HEK293 (cell line): ENCODE data around the gene PPCDC.

Experiments
- CTCF ChIA-PET: fragments of 350-600 bp; formaldehyde crosslinking; extraction: SDS; loops from one replicate; lab custom pipeline; 2021; ENCODE audit warnings: antibody characterized with exemption; lab: Yijun Ruan, JAX
- POLR2A ChIA-PET: fragments of 300-600 bp; formaldehyde crosslinking; extraction: SDS; loops from one replicate; lab custom pipeline; 2020; ENCODE audit warnings: antibody characterized with exemption, inconsistent platforms; lab: Yijun Ruan, JAX
- H3K27ac ChIP-seq: fragments of 200-500 bp; sonication (Bioruptor generic); 2 replicates; pipeline ENCODE4 v1.5.1; 2014; ENCODE audit warnings: low read depth, low read length, control low read depth, inconsistent platforms; ENCODE audit errors: extremely low read depth
- H3K36me3 ChIP-seq, 2 experiments: fragments of 200-500 bp in 1 of 2; sonication (Bioruptor generic) in 1 of 2; 1 replicate in 1 of 2; 2 replicates in 1 of 2; pipeline ENCODE4 v1.5.1; 2014 to 2017; ENCODE audit warnings: inconsistent platforms in 2 of 2, low read length in 2 of 2; ENCODE audit not compliant: control insufficient read depth in 2 of 2, insufficient read depth in 1 of 2
- H3K4me1 ChIP-seq: fragments of 200-500 bp; sonication (Bioruptor generic); 2 replicates; pipeline ENCODE4 v1.5.1; 2014; ENCODE audit warnings: mild to moderate bottlenecking, low read length, inconsistent platforms; ENCODE audit not compliant: control insufficient read depth, insufficient read depth
- H3K4me3 ChIP-seq: 2 replicates; pipeline ENCODE4 v1.5.1; 2011; ENCODE audit warnings: low read depth, mild to moderate bottlenecking, control low read depth, low read length, moderate library complexity
- H3K9me3 ChIP-seq: fragments of 200-500 bp; sonication (Bioruptor generic); 2 replicates; pipeline ENCODE4 v1.5.1; 2014; ENCODE audit warnings: low read depth, low read length, inconsistent platforms; ENCODE audit not compliant: control insufficient read depth, insufficient read depth
- KLF1 ChIP-seq: fragments of 450-650 bp; formaldehyde crosslinking; IDR thresholded peaks from 2 replicates; pipeline ENCODE4 v1.5.1; 2016; ENCODE audit warnings: missing biosample characterization, missing genetic modification characterization
- PRDM2 ChIP-seq: fragments of 450-650 bp; formaldehyde crosslinking; IDR thresholded peaks from 2 replicates; pipeline ENCODE4 v1.5.1; 2016; ENCODE audit warnings: missing biosample characterization, missing genetic modification characterization, borderline replicate concordance
- ZBTB20 ChIP-seq: fragments of 450-650 bp; formaldehyde crosslinking; IDR thresholded peaks from 2 replicates; pipeline ENCODE4 v1.5.1; 2016; ENCODE audit warnings: missing biosample characterization, missing genetic modification characterization
- ZFP37 ChIP-seq: fragments of 450-650 bp; formaldehyde crosslinking; IDR thresholded peaks from 2 replicates; pipeline ENCODE4 v1.5.1; 2016; ENCODE audit warnings: missing biosample characterization, missing genetic modification characterization
- ZNF266 ChIP-seq: fragments of 450-650 bp; formaldehyde crosslinking; IDR thresholded peaks from 2 replicates; pipeline ENCODE4 v1.5.1; 2016; ENCODE audit warnings: missing biosample characterization, missing genetic modification characterization, low read depth
- ZNF362 ChIP-seq: fragments of 450-650 bp; formaldehyde crosslinking; IDR thresholded peaks from 2 replicates; pipeline ENCODE4 v1.5.1; 2016; ENCODE audit warnings: missing biosample characterization, missing genetic modification characterization
- ZNF529 ChIP-seq: fragments of 450-650 bp; formaldehyde crosslinking; IDR thresholded peaks from 2 replicates; pipeline ENCODE4 v1.5.1; 2017; ENCODE audit warnings: missing genetic modification characterization, missing biosample characterization; ENCODE audit not compliant: insufficient replicate concordance
- ZNF548 ChIP-seq: fragments of 450-650 bp; formaldehyde crosslinking; IDR thresholded peaks from 2 replicates; pipeline ENCODE4 v1.5.1; 2016; ENCODE audit warnings: missing biosample characterization, missing genetic modification characterization
- ZNF596 ChIP-seq: fragments of 450-650 bp; IDR thresholded peaks from 2 replicates; pipeline ENCODE4 v1.5.0; 2018; ENCODE audit warnings: missing biosample characterization, mild to moderate bottlenecking, missing genetic modification characterization, moderate library complexity
- ZNF624 ChIP-seq: fragments of 450-650 bp; formaldehyde crosslinking; IDR thresholded peaks from 2 replicates; pipeline ENCODE4 v1.5.1; 2017; ENCODE audit warnings: missing biosample characterization, missing genetic modification characterization
- ZNF664 ChIP-seq: fragments of 450-650 bp; formaldehyde crosslinking; IDR thresholded peaks from 2 replicates; pipeline ENCODE4 v1.5.1; 2016; ENCODE audit warnings: missing biosample characterization, missing genetic modification characterization
- ZSCAN30 ChIP-seq: fragments of 450-650 bp; IDR thresholded peaks from 2 replicates; pipeline ENCODE4 v1.5.1; 2018; ENCODE audit warnings: missing biosample characterization, mild to moderate bottlenecking, missing genetic modification characterization, moderate library complexity
- TF ChIP-seq, protein P1 (sequence below): fragments of 450-650 bp; formaldehyde crosslinking; IDR thresholded peaks from 2 replicates; pipeline ENCODE4 v1.5.0; 2017; ENCODE audit warnings: missing biosample characterization, missing genetic modification characterization, borderline replicate concordance
- TF ChIP-seq, protein P2 (sequence below): fragments of 450-650 bp; formaldehyde crosslinking; IDR thresholded peaks from 2 replicates; pipeline ENCODE4 v1.5.1; 2016; ENCODE audit warnings: missing biosample characterization, missing genetic modification characterization
- TF ChIP-seq, protein P3 (sequence below): fragments of 450-650 bp; formaldehyde crosslinking; IDR thresholded peaks from 2 replicates; pipeline ENCODE4 v1.5.1; 2016; ENCODE audit warnings: missing biosample characterization, missing genetic modification characterization

PPCDC gene

GRCh38 chr15:75021341-75021740 lies 2.0 kb upstream of the PPCDC start:
- Histone ChIP-seq H3K9me3 (no peaks in the 10 kb centered on the region), H3K4me3 (no peak overlapping the region), H3K4me1 (0 out of 2 replicates have a peak, but pooled peaks cover 2% of the 10 kb centered on the region), H3K36me3 (peaks cover 0 to 15% of the 10 kb centered on the region in 2 experiments; a peak in 2 of 3 replicates), H3K27ac (no peak overlapping the region)
- CTCF ChIA-PET, result interaction anchor here (0.7 kb wide), 1 partner anchor 356 kb away, joined by 3 read pairs; no protein-coding TSS in a partner anchor
- TF ChIP-seq KLF1 (no peak), ZNF664 (tag by site-specific recombination) (no peak), ZNF596 (tag by site-specific recombination) (no peak), ZBTB20 (tag by site-specific recombination) (no peak)
- TF ChIP-seq, protein P1, sequence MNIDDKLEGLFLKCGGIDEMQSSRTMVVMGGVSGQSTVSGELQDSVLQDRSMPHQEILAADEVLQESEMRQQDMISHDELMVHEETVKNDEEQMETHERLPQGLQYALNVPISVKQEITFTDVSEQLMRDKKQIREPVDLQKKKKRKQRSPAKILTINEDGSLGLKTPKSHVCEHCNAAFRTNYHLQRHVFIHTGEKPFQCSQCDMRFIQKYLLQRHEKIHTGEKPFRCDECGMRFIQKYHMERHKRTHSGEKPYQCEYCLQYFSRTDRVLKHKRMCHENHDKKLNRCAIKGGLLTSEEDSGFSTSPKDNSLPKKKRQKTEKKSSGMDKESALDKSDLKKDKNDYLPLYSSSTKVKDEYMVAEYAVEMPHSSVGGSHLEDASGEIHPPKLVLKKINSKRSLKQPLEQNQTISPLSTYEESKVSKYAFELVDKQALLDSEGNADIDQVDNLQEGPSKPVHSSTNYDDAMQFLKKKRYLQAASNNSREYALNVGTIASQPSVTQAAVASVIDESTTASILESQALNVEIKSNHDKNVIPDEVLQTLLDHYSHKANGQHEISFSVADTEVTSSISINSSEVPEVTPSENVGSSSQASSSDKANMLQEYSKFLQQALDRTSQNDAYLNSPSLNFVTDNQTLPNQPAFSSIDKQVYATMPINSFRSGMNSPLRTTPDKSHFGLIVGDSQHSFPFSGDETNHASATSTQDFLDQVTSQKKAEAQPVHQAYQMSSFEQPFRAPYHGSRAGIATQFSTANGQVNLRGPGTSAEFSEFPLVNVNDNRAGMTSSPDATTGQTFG, result no peak
- POLR2A ChIA-PET, result no interaction called here

DNA sequence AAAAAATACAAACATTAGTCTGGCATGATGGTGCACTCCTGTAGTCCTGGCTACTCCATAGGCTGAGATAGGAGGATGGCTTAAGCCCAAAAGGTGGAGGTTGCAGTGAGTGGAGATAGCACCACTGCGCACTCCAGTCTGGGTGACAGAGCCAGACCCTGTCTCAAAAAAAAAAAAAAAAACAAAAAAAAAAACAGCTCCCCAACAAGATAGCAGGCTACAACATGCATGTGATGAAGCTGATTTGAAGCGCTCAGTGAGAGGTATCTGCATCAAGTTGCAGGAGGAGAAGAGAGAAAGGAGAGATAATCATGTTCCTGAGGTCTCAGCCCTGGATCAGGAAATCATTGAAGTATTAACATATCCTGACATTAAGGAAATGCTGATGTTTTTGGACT lies 608 bp upstream of the PPCDC start:
- TF ChIP-seq ZNF362, result peak; percentile 93
- no peak for TF ChIP-seq ZNF529
- H3K9me3 ChIP-seq, result no peaks in the 10 kb centered on the region
- ChIA-PET POLR2A (interaction anchor here (0.6 to 2.1 kb wide), 30 partner anchors 8 to 650 kb away, joined by 3 to 24 read pairs (median 5); partner anchors contain the start of genes C15orf39, COX5A, FAM219B and MAN2C1), CTCF (interaction anchor here (0.5 to 1.5 kb wide), 4 partner anchors 10 to 799 kb away, joined by 3 to 4 read pairs (median 3); partner anchors contain the start of gene C15orf39)
- H3K4me1 ChIP-seq, result 0 out of 2 replicates have a peak, but pooled peaks cover 2% of the 10 kb centered on the region
- H3K27ac ChIP-seq, result no peak overlapping the region
- H3K36me3 ChIP-seq, result peaks cover 0 to 16% of the 10 kb centered on the region in 2 experiments; a peak in 2 of 3 replicates
- no peak overlapping the region for H3K4me3 ChIP-seq

- ChIA-PET CTCF (interaction anchor here (0.6 to 8.7 kb wide), 7 partner anchors 17 to 478 kb away, joined by 3 to 114 read pairs (median 5); partner anchors contain the start of gene C15orf39), POLR2A (interaction anchor here (0.9 to 2.1 kb wide), 25 partner anchors 9 to 344 kb away, joined by 3 to 24 read pairs (median 5); partner anchors contain the start of genes C15orf39, COX5A, MAN2C1 and MPI)
- Histone ChIP-seq H3K27ac (peak overlapping the region; percentile 93), H3K9me3 (no peaks in the 10 kb centered on the region), H3K36me3 (peaks cover 0 to 22% of the 10 kb centered on the region in 2 experiments; a peak in 2 of 3 replicates), H3K4me3 (peak overlapping the region; percentile 66), H3K4me1 (0 out of 2 replicates have a peak, but pooled peaks cover 2% of the 10 kb centered on the region)
- TF ChIP-seq ZFP37, result no peak
- TF ChIP-seq ZNF266, result no peak
- no peak for TF ChIP-seq ZNF624 (tag by site-specific recombination)
- TF ChIP-seq ZNF596 (tag by site-specific recombination), result no peak
- TF ChIP-seq PRDM2 (tag by site-specific recombination), result peak; percentile 29; the same call in 1 of the 2 replicates
- no peak for TF ChIP-seq ZSCAN30
- TF ChIP-seq, protein P2, sequence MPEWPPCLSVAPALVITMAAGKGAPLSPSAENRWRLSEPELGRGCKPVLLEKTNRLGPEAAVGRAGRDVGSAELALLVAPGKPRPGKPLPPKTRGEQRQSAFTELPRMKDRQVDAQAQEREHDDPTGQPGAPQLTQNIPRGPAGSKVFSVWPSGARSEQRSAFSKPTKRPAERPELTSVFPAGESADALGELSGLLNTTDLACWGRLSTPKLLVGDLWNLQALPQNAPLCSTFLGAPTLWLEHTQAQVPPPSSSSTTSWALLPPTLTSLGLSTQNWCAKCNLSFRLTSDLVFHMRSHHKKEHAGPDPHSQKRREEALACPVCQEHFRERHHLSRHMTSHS (tag by site-specific recombination), result no peak
- no peak for TF ChIP-seq ZNF548 (tag by site-specific recombination)
- TF ChIP-seq, protein P3, sequence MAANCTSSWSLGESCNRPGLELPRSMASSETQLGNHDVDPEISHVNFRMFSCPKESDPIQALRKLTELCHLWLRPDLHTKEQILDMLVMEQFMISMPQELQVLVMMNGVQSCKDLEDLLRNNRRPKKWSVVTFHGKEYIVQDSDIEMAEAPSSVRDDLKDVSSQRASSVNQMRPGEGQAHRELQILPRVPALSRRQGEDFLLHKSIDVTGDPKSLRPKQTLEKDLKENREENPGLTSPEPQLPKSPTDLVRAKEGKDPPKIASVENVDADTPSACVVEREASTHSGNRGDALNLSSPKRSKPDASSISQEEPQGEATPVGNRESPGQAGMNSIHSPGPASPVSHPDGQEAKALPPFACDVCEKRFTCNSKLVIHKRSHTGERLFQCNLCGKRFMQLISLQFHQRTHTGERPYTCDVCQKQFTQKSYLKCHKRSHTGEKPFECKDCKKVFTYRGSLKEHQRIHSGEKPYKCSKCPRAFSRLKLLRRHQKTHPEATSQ (tag by site-specific recombination), result no peak
Measured at GRCh38 chr15:75023872-75024636, 664 bp downstream of the PPCDC start.
